ENCODE results near the gene CDKN2A.

- no peak for TF ChIP-seq CTBP1 (IDR thresholded peaks at IDR 0.05; ENCODE audit: borderline replicate concordance)
- TF ChIP-seq PKNOX1 (IDR thresholded peaks at IDR 0.05), result no peak
- no peak for TF ChIP-seq LEF1 (IDR thresholded peaks at IDR 0.05; ENCODE audit: borderline replicate concordance)
Measured at GRCh38 chr9:21923694-21924093, 70.5 kb downstream of the CDKN2A start.
